Measurements from ENCODE around the gene WNT11.
"Not testable (repeated sequence)": the region's sequence is repeated elsewhere in the genome, so short reads cannot be mapped to it uniquely, and the experiment has no call there.

Gene WNT11

DNA sequence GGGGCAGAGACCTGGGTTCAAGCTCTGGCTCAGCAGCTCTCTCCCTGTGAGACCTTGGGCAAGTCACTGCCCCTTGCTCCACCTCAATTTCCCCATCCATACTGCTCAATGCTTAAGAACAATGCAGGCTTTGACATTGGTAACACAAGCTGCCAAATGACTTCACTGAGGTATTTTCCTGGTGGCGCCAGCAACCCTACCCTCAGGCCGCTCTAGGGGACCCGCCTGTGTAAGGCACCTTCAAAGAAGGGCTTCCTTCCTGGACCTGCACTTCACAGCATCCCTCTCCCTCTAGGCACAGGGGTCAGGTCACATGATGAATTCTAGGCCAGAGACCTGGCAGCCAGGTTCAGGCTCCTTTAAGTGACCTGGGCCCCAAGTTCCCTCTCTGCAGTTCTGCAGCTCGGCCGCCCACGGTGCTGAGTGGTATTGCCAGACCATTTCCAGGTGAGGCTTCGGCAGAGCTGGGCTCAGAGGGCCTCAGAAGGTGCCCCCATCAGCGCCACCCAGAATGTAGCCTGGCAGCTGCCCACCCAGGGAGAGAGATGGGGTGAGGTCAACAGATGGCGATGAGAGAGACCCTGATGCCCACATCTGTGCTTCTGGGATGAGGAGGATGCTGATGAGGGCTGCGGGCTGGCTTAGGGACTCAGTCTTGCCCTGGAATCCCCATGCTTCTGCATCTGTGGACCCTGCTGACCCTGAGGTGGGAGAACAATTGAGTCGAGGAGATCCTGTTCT lies 4.5 kb downstream of the WNT11 start:
- no peak for DNase-seq (ENCODE audit: low read depth in 2 of 2)

DNA sequence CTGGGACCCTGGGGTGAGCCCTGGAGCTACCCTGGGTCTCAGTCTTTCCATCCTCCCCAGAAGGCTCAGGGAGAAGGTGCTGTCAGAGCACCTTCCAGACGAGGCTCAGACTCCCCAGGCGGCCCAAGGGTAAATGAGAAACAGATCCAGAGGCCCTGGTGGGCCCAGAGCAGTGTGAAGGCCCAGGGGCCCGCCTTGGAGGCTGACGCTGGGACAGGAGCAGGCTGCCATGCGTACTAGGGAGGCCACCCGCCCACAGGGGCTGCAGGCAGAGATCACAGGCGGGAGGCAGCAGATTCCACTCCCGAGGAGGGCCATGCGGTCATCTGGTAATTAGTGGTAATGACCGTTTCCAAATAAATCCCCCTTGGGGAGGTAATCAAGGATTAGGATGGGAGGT lies 5.2 kb downstream of the WNT11 start:
- no peak for DNase-seq (ENCODE audit: low read depth in 2 of 2)

DNA sequence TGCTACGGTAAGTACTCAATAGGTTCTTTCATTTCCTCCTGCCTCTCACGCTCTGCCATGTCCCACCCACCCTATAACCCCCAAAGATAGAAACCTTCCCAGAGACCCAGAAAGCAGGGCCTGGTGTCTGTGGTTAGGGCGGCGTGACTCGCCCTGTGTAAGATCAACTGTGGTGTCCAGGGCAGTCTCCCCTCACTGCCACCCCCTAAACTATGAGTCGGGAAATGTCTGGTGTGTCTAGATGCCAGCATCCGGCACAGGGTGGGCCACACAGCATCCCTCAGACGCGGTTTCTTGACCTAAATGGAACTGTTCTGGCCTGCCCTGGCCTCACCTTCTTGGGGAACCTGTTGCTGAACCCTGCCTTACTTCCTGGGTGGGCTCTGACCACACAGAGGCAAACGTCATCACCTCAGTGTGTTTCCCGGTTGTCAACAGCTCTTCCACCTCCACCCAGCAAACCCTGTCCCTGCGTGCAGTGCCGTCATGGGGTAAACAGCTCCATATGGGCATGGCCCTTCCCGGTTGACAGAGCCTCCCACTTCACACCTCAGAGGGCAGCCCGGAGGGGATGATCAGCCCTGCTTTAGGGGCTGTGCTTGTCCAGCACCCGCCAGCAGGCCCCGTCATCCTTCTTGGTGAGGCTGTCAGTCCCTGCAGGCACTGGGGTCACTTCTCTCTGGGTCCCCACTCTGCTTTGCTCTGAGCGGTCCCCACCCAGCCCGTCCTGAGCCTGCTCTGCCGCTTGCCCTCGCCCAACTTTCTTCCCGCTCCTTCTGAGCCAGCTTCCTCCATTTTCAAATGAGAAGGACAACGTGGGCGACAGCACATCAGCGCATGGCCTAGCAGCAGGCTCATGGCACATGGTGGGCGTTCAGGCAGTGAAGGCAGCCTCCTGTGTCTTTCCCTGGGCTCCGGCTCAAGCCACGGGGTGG lies 6.0 kb downstream of the WNT11 start:
- no peak for DNase-seq (ENCODE audit: low read depth in 2 of 2)

DNA sequence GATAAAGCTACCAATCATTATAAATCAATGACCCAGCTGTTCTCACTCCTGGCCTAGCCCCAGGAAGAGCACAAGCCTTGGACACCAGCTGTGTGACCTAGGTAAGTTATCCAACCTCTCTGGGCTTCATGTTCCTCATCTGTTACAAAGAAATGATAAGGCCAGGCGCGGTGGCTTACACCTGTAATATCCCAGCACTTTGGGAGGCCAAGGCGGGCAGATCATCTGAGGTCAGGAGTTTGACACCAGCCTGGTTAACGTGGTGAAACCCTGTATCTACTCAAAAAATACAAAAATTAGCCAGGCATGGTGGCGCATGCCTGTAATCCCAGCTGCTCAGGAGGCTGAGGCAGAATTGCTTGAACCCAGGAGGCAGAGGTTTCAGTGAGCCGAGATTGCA lies 7.6 kb downstream of the WNT11 start:
- not testable (repeated sequence) for DNase-seq (ENCODE audit: low read depth in 2 of 2)

DNA sequence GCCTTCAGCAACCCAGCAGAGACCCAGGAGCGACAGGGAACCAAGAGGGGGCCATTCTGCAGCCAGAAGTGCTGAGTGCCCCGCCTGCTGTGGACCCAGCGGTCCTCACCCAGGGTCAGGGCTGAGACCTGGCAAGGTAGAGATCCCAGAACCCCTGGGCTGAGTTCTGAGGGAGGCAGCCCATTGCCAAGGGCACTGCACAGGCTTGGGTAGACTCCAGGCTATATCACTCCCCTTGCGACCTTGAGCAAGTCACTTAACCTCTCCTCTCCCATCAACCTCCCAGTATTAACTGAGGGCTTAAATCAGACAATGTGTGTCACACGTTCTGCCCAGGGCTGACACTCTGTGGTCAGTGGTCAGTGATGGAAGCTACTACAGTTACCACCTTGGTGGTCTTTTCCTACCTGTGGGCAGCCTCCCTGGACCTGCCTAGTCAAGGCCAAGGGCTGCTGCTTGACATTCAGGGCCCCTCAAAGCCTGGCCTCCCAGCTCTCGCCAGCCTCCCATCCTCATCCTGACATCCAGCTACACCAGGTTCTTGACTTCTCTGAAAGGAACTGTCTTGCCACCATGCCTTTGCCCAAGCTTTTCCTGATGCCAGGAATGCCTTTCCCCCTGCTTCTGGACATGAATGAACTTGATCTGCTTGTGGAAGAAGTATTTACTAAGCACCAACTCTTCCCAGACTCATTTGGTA lies 8.2 kb downstream of the WNT11 start:
- DNase-seq (ENCODE audit: low read depth in 2 of 2): no peak

DNA sequence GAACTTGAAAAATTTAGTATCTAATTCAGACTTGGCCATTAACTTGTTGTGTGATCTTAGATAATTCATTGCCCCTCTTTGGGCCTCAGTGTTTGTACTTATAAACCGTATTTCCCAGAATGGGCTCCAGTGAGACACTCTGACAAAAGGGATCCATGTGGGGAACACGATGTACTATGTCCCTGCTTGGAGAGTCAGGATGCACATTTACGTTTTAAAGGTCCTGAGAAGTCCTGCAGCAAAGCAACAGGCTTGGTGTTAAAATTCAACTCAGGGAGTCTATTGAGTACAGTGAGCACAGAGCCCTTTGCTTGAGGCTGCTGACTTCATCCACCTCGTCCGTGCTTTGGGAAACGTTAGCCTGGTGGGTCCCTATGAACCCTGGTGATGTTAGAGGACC lies 9.0 kb downstream of the WNT11 start:
- no peak for DNase-seq (ENCODE audit: low read depth in 2 of 2)

DNA sequence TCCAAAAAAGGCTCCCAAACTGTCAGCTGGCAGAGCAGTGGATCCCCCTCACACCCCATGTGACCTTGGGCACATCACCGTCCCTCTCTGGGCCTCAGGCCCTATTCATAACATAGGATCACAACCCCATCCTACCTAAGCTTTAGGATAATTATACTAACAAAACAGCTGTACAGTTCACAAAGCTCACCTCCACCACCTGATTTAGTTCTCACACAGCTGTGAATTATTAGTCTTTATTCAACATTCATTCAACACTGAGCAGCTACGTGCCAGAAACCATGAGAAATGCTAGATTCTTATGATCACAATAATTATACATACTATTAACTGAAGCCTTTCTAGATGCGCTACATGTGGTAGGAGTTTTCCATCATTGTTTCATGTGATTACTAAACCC lies 9.5 kb downstream of the WNT11 start:
- DNase-seq (ENCODE audit: low read depth in 2 of 2): no peak

DNA sequence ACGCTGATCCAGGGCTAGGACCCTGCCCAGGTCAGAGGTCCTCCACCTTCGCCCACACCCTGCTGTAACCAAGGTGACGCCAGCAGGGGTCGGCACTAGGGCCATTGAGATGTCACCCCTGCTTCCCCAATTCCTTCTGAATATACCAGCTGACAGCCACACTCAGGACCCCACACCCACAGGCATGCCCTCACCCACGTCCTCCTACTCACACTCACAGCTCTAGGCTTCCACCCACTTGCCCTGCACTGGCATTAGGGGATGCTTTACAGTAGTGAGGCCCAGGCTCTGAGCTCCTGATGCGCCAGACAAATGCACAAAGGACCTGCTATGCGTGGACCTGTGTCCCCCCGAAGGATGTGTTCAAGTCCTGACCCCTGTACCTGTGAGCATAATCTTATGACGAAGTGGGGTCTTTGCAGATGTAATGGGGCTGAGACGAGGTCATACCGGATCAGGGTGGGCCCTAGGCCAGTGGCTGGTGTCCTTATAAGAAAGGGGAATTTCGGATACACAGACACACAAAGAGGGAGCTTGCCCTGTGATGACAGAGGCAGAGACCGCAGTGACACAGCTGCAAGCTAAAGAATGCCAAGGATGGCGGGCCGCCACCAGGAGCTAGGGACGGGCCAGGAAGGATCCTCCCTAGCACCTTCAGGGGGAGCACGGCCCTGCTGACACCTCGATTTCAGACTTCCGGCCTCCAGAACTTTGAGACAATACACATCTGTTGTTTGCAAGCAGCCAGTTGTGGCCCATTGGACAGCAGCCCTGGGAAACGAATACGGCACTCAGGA lies 11.2 kb downstream of the WNT11 start:
- no peak for DNase-seq (ENCODE audit: low read depth in 2 of 2)

DNA sequence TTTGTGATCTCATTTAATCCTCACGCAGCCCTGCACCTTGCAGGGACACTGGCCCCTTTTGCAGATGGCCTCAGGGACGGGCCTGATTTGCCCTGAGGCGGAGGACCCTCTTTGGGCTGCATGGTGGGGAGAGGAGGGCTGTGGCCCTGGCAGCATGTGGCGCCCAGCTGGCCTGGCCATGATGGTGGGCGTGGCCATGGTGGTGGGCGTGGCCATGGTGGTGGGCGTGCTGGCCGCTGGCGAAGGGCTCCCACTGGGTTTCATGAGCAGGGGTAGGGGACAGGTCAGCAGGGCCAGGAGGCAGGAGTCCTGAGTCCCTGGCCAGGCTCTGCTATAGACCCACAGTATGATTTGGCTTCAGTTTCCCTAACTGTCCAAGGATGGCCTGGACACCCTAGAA lies 13.1 kb downstream of the WNT11 start:
- no peak for DNase-seq (ENCODE audit: low read depth in 2 of 2)

DNA sequence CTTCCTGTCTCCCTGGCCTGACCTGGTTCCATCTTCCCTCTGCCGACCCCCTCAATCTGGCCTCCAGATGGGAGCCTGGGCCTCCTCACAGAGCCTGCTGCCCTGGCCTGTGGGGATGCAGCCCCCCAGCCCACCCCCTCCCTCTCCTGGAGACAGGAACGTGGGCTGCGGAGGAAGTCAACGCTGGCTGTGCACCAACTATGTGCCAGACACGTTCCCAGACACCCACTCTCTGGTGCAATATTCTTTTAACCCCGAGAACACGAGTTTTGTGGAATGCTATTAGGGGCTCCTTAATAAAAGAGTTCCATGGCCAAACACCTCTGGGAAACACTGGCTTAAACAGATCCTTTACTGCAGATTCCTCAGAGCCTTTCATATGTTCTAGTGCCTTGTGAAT lies 15.9 kb downstream of the WNT11 start:
- DNase-seq (ENCODE audit: low read depth in 2 of 2): no peak

DNA sequence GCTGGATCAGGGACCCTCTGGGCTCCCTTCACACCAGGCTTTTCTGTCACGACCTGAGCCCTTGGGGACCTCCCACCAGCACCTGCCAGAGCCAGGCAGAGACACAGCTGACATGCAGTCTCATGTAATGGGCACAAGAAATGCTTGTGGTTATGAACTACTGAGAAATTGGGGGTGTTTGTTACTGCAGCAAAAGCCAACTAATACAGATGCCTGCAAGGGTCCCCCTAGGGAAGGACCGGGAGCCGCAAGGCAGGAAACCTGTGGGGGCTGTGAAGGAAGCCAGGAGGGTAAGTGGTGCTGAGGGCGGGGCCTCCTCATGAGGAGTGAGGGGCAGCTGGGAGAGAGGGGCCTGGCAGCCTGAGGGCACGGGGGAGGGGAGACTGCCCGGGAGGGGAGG lies 16.6 kb downstream of the WNT11 start:
- no peak for DNase-seq (ENCODE audit: low read depth in 2 of 2)

DNA sequence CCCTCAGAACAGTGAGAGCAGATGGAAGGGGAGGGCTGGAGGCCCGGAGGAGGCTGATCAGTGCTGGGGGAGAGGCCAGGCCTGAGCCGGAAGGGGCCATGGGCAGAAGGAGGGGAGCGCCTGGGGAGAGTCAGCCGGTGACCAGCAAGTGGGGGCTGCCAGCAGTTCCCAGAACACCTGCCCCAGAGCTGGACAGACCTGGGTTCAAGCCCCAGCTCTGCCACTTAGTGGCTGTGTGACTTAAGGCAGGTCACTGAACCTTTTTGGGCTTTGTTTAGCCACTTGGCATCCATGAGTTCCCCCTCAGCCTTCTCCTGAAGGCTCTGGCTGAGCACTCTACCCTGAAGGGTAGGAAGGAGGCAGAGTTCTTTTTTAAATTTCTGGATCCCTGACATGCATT lies 17.4 kb downstream of the WNT11 start:
- no peak for DNase-seq (ENCODE audit: low read depth in 2 of 2)

DNA sequence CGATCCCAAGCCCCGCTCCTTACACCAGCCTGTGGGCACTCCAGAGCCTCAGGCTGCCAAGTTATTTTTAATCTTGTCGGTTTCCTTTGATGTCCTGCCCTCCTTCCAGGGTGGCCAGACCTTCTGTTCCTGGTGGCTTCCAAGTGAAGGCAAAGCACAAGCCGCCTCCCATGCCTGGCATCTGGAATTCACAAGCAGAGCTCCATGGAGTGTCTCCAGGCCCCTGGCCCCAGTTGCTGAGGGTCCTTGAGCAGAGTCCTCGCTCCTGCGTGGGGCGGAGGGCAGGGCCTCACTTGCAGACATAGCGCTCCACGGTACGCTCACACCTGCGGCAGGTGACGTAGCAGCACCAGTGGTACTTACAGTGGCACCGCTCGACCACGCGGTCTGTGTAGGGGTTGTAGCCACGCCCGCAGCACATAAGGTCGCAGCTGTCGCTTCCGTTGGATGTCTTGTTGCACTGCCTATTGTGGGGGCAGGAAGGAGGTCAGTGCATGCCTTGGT lies 19.5 kb downstream of the WNT11 start:
- DNase-seq (ENCODE audit: low read depth in 2 of 2): no peak

DNA sequence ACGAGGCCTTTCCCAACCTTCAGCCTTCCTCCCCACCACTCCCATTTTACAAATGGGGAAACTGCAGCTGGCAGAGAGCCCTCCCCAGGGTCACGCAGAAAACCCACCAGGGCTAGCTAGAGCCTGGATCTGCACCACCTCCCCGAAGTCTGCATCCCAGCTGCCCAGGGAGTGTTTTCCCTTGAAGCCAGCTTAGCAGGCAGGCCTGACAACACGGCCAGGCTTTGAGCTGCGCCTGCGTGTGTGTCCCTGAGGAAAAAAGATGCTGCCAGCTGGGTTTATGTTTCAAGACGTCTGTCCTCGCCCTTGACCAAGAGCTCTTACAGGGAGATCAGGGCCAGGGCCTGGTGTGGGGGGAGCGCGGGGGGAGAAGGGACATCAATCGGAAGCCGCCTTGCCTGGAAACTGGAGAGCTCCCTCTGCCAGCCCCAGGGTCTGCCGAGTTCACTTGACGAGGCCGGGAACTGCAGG lies 20.3 kb downstream of the WNT11 start:
- DNase-seq (ENCODE audit: low read depth in 2 of 2): no peak

DNA sequence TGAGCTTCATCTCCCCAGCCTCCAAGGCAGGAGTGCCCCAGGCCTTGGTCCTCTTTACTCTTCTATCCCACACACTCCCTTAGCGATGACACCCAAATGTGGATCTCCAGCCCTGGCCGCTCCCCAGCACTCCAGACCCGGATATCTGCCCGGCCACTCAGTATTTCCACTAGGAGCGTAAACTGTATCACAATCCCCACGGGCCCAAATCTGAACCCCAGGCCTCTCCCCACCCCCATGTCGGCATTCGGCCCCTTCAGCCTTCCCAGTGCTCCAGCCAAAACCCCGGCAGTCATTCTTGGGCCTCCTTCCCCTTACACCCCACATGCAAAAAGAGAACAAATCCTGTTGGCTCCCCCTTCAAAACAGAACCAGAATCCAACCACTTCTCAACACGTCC lies 20.8 kb downstream of the WNT11 start:
- DNase-seq (ENCODE audit: low read depth in 2 of 2): no peak

DNA sequence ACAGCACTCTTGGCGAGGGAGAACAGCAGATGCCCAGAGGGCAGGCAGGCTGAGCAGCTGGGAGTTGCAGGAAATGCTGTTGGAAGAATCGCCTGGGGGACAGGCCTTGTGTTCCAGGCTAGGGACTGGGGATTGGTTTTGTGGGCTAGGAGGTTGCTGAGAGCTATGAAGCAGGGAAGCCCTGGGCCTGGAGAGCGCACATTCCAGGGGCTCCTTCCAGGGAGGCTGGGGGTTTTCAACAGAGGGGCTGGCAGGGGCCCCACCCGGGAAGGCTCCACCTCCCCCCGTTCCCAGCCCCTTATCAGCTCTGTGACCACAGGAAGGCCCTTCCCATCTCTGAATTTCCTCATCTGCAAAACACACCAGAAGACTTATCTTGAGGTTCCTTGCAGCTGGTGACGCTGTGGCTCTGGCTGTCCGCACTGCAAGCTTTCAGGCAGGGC lies 21.7 kb downstream of the WNT11 start:
- no peak for DNase-seq (ENCODE audit: low read depth in 2 of 2)

DNA sequence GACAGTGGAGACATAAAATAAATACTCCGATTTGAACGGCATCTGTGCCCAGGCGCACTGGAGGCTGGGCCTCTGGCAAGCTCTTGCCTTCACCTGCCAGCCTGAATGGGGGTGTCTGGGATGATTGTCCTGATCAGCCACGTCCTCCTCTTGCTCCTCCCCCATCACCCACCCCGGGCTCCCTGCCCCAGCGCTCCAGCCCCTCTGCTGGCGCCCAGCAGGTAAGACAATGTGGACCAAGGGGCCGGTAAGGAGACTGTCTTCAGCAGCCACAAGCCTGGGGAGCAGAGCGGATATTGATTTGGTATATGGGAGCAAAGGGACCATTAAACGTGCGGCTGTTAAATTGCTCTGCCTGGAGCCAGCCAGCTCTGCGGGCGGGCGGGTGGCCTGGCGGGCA lies 24.9 kb downstream of the WNT11 start:
- DNase-seq (ENCODE audit: low read depth in 2 of 2): no peak

DNA sequence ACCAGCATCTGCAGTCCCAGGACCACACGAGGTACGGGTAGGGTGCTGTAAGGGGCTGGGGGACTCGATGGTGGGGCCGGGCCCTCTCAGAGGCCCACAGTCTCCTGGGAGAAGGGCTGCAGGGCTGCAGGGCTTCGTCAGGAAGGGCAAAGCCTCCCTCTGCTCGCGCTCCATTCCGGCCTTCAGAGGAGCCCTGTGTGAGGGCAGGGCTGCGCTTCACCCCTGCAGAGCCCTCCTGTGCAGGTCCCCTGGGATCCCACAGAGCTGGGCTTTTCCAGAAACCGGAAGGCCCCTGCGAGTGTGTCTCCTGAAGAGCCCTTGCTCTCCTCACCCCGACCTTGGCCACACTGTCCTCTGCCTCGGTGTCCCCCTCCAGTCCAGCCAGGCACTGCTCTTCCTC lies 27.2 kb downstream of the WNT11 start:
- DNase-seq (ENCODE audit: low read depth in 2 of 2): no peak

DNA sequence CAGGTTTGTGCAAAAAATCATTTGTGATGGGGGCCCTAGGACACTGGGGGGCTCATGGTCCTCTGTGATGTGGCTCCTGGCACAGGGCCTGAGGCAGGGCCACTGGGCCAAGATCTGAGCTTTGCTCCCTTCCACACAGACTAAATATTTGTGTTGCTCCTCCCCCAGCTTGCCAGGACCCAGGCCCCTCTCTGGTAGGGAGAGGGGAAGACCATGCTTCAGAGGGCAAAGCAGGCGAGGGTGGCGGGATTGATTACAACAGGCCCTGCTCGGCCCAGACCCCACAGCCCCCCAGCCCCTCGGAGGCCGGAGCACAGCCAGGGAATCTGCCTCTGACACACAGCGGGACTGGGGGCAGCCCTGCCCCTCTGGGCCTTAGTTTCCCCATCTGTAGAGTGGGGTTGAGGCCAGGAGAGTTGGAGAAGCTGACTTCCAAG lies 29.0 kb downstream of the WNT11 start:
- no peak for DNase-seq (ENCODE audit: low read depth in 2 of 2)

DNA sequence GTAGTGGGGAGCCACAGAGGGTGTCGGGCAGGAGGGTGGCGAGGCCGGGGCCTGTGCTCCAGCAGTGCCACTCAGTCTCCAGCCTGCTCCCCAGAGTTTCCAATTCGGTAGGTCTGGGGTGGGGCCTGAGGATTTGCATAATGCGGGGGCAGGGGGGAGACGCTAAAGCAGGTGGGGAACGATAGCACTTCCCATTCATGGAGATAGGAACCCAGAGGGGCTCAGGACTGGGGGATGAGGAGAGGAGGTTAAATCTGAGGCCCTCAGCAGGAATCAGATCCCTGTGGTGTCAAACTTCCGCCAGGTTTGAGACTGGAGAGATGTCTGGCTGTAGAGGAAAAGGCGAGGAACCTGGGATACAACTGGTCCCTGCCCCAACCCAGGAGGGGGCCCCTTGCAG lies 29.8 kb downstream of the WNT11 start:
- DNase-seq (ENCODE audit: low read depth in 2 of 2): no peak

DNA sequence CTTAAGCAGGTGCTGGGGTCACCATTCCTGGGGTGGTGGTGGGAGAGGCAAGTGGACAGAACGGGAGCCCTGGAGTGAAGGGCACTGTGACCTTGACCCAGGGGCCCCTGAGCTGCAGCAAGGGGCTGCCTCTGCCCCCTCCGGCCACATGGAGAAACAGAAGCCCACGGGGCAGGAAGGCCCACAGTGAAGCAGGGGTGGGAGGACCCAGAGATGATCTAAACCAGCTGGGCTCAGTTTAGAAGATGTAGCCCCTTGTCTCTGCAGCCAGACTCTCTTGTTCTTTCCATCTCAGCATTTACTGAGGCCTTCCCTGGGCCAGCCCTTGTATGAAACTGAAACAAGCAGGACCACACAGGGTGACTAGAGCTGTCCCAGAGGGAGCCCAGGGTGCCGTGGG lies 30.5 kb downstream of the WNT11 start:
- DNase-seq (ENCODE audit: low read depth in 2 of 2): no peak

All from stimulated activated CD8-positive, alpha-beta memory T cell treated with anti-CD3 and anti-CD28 coated beads, Interleukin-15, amount 100 ng/mL, for 4 hours (primary cell).